Progenitor cell of endocrine pancreas (in vitro differentiated cells): ENCODE results near the gene BAHCC1. TPM values are rescaled to one million over a fixed set of nuclear protein-coding genes. Genes with fewer than 3 reads are reported as not detected.

Source experiments
- DNase-seq: peaks from one replicate; pipeline ENCODE4 v3.0.0; 2021; ENCODE audit warnings: low spot score; ENCODE audit not compliant: unreplicated experiment
- H3K27ac Mint-ChIP-seq: 2 replicates; pipeline ENCODE4 v1.8.0; 2021; ENCODE audit warnings: mild to moderate bottlenecking, moderate library complexity, mixed read lengths
- H3K27me3 Mint-ChIP-seq: 2 replicates; pipeline ENCODE4 v1.8.0; 2021; ENCODE audit warnings: mixed read lengths
- H3K36me3 Mint-ChIP-seq: 2 replicates; pipeline ENCODE4 v1.8.0; 2022; ENCODE audit warnings: mixed read lengths; ENCODE audit not compliant: insufficient read depth
- H3K4me1 Mint-ChIP-seq: 2 replicates; pipeline ENCODE4 v1.8.0; 2021; ENCODE audit warnings: low read depth, mixed read lengths
- H3K4me3 Mint-ChIP-seq: 2 replicates; pipeline ENCODE4 v1.8.0; 2021; ENCODE audit warnings: low read depth, mild to moderate bottlenecking, moderate library complexity, mixed read lengths
- H3K9me3 Mint-ChIP-seq: 2 replicates; pipeline ENCODE4 v1.8.0; 2021; ENCODE audit warnings: low read depth, mixed read lengths
- total RNA-seq: library from RNA; stranded (reverse); gene quantifications from 2 replicates; pipeline ENCODE4 v1.2.1, GENCODE V29; 2021
- TF ChIP-seq, protein P1 (sequence below): fragments of 200-600 bp; sonication (generic); IDR thresholded peaks from one replicate; pipeline ENCODE4 v1.5.0; 2021; ENCODE audit warnings: antibody characterized with exemption, mild to moderate bottlenecking; ENCODE audit not compliant: unreplicated experiment

BAHCC1 gene
- total RNA-seq, 1 donor from 2014 or later, result 40.5 TPM

DNA sequence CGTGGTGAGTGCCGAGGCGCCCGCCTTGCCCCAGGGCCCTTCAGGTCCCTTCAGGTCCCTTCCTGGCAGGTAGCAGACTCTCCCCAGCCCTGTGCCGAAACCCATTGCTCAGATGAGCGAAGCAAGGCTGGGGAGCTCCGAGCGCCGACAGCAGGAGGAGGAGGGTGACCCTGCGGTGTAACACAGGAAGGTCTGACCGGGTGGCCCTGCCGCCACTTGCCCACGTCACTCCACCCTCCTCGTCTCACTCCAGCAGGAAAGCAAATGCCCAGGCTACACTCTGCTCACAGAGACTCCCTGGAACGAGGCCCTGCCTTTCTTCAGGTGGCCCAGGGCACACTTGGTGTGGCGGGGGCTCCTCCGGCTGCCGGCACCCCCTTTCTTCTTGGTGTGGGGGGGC, 60.1 kb downstream of the BAHCC1 start:
- H3K27me3 Mint-ChIP-seq, result no peaks in the 10 kb centered on the region
- DNase-seq, result no peak
- H3K36me3 Mint-ChIP-seq, result peaks cover 3% of the 10 kb centered on the region
- TF ChIP-seq, protein P1, sequence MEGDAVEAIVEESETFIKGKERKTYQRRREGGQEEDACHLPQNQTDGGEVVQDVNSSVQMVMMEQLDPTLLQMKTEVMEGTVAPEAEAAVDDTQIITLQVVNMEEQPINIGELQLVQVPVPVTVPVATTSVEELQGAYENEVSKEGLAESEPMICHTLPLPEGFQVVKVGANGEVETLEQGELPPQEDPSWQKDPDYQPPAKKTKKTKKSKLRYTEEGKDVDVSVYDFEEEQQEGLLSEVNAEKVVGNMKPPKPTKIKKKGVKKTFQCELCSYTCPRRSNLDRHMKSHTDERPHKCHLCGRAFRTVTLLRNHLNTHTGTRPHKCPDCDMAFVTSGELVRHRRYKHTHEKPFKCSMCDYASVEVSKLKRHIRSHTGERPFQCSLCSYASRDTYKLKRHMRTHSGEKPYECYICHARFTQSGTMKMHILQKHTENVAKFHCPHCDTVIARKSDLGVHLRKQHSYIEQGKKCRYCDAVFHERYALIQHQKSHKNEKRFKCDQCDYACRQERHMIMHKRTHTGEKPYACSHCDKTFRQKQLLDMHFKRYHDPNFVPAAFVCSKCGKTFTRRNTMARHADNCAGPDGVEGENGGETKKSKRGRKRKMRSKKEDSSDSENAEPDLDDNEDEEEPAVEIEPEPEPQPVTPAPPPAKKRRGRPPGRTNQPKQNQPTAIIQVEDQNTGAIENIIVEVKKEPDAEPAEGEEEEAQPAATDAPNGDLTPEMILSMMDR, result no peak
- H3K4me3 Mint-ChIP-seq, result no peak overlapping the region
- no peak overlapping the region for H3K27ac Mint-ChIP-seq
- no peaks in the 10 kb centered on the region for H3K4me1 Mint-ChIP-seq
- no peaks in the 10 kb centered on the region for H3K9me3 Mint-ChIP-seq

DNA sequence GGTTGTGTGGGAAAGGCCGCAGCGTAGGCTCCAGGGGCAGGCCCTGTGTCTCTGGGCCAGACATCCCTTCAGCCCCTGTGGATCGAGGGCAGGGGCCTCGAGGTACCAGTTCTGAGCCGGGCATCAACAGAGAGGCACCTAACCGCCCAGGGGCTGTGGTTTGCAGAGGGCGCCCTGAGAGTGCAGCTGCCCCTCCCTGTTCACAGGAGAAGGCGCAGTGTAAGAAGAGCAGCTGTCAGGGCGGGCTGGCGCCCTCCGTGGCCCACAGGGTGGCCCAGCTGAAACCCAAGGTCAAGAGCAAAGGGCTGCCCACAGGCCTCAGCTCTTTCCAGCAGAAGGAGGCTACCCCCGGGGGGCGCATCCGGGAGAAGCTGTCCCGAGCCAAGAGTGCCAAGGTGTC, 60.8 kb downstream of the BAHCC1 start:
- Mint-ChIP-seq H3K4me1 (no peaks in the 10 kb centered on the region), H3K36me3 (peaks cover 3% of the 10 kb centered on the region), H3K9me3 (no peaks in the 10 kb centered on the region), H3K27ac (no peak overlapping the region), H3K27me3 (no peaks in the 10 kb centered on the region), H3K4me3 (no peak overlapping the region)
- DNase-seq, result no peak
- TF ChIP-seq, protein P1, result no peak

DNA sequence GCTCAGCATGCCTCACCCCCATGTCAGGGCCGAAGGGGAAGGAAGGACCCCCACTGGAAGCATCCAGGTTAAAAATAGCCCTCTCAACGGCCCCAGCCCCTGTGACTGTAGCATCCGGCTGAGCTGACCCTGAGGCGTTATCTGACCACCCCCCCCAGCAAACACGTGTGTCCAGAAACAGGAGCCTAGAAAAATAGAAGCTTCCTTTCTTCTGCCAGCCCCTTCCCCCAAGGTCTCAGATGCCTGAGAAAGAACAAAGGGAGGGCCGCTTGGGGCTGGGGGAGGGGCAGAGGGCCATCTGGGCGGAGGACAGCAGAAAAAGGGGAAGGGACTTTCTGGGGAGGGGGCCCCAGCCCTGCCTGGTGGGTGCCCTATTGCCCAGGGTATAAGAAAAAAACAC, 61.5 kb downstream of the BAHCC1 start:
- Mint-ChIP-seq H3K4me1 (no peaks in the 10 kb centered on the region), H3K27me3 (no peaks in the 10 kb centered on the region), H3K27ac (peak overlapping the region; percentile 24), H3K9me3 (no peaks in the 10 kb centered on the region), H3K4me3 (no peak overlapping the region), H3K36me3 (peaks cover 3% of the 10 kb centered on the region)
- DNase-seq, result no peak
- TF ChIP-seq, protein P1, result no peak

DNA sequence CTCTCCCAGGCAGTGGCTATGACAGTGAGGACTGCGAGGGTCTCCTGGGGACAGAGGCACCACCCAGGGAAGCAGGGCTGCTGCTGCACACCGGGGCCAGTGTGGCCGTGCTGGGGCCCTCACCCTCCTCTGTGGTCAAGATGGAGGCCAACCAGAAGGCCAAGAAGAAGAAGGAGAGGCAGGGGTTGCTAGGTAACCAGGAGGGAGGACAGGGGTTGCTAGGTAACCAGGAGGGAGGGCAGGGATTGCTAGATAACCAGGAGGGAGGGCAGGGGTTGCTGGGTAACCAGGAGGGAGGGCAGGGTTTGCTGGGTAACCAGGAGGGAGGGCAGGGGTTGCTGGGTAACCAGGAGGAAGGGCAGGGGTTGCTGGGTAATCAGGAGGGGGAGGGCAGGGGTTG, 62.1 kb downstream of the BAHCC1 start:
- Mint-ChIP-seq H3K27me3 (no peaks in the 10 kb centered on the region), H3K4me1 (no peaks in the 10 kb centered on the region), H3K9me3 (no peaks in the 10 kb centered on the region), H3K4me3 (no peak overlapping the region), H3K27ac (no peak overlapping the region), H3K36me3 (peaks cover 3% of the 10 kb centered on the region)
- no peak for DNase-seq
- TF ChIP-seq, protein P1, result no peak

DNA sequence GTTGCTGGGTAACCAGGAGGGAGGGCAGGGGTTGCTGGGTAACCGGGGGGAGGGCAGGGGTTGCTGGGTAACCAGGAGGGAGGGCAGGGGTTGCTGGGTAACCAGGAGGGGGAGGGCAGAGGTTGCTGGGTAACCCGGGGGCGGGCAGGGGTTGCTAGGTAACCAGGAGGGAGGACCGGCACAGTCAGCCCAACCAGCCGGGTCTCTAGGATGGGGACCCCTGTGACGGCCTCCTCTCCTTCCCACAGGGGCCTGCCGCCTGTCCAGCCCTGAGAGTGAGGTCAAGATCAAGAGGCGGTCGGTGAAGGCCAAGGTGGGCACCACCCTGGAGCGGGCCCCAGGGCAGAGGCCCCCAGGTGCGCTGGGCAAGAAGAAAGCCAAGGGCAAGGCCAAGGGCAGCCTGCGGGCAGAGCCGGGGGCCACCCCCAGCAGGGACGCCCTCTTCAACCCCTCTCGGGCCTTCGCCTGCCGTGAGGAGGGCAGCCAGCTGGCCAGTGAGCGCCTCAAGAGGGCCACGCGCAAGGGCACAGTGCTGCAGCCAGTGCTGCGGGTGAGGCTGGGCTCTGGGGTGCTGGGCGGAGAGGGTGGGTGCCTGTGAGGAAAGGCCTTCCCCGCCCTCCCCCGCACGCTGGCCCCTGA, 62.8 kb downstream of the BAHCC1 start:
- Mint-ChIP-seq H3K27me3 (no peaks in the 10 kb centered on the region), H3K4me3 (no peak overlapping the region), H3K4me1 (no peaks in the 10 kb centered on the region), H3K27ac (no peak overlapping the region), H3K36me3 (peaks cover 3% of the 10 kb centered on the region), H3K9me3 (no peaks in the 10 kb centered on the region)
- no peak for DNase-seq
- TF ChIP-seq, protein P1, result no peak
